Ovary (tissue), 3 donors: ENCODE measurements around the gene MAPK7.

Experiments used
- CTCF ChIP-seq, 3 donors: fragments of 450-650 bp in 2 of 3; fragments of 200-600 bp in 1 of 3; IDR thresholded peaks; one replicate each; pipeline versions ENCODE4 v1.5.1 to v1.8.0; 2016 to 2022; ENCODE audit warnings: antibody characterized with exemption in 3 of 3, mild to moderate bottlenecking in 1 of 3
- EP300 ChIP-seq: sonication (generic); formaldehyde crosslinking; IDR thresholded peaks from one replicate; pipeline ENCODE4 v1.6.1; 2017; ENCODE audit warnings: antibody characterized with exemption
- POLR2A ChIP-seq: fragments of 450-650 bp; IDR thresholded peaks from one replicate; pipeline ENCODE4 v1.6.1; 2017; ENCODE audit warnings: antibody characterized with exemption, mild to moderate bottlenecking, moderate library complexity
- donor health status: DM: no; HTN: no; CAD: no.

GRCh38 chr17:19397556-19398041 lies 19.3 kb downstream of the MAPK7 start:
- TF ChIP-seq CTCF (IDR thresholded peaks at IDR 0.05) (no peak), EP300 (no peak), POLR2A (no peak)
